ENCODE measurements around the gene SCNM1. TPM values are rescaled to one million over a fixed set of nuclear protein-coding genes. Genes with fewer than 3 reads are reported as not detected.

SCNM1 gene
- polyA plus RNA-seq, 3 donors = 74.9 to 110 (median 103) TPM

DNA sequence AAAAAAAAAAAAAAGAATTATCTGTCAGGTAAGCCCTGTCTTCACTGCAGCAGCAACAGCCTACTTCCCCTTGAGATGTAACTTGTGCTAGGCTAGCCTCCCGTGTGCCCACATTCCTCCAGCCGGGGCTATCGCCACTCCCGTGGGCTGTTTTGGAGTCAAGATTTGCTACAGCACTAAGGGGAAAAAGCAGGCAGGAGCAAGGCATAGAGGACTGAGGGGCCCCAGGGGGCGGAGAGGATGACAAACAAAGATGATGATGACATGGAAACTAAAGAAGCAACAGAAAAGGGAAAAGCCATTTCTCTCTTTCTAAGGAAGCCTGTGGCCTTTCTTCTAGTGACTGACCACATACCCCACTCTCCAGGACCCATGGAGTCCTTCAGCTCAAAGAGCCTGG, 7.6 kb upstream of the SCNM1 start:
- Mint-ChIP-seq H3K4me1 (peaks cover 62% of the 10 kb centered on the region), H3K27me3 (ENCODE audit: low read depth in 3 of 3) (peaks cover 0 to 7% (median 0%) of the 10 kb centered on the region in 3 donors), H3K9me3 (no peaks in the 10 kb centered on the region), H3K27ac (peak overlapping the region; percentile 86 to 96 (median 92)), H3K4me3 (peak overlapping the region; percentile 98), H3K36me3 (peaks cover 36 to 45% of the 10 kb centered on the region in 2 donors)
- Histone ChIP-seq H3K4me1 (ENCODE audit: control insufficient read depth in 1 of 2, insufficient read depth in 2 of 2, low read length in 2 of 2) (peaks cover 54 to 65% of the 10 kb centered on the region in 2 donors), H3K27ac (ENCODE audit: low read depth in 1 of 2, low read length in 2 of 2) (peak overlapping the region; percentile 60 to 79), H3K4me3 (replicated peaks in 1 of 3; ENCODE audit: low read depth in 2 of 3, low read length in 3 of 3) (peak overlapping the region; percentile 74 to 91 (median 91)), H3K9me3 (replicated peaks in 1 of 2; ENCODE audit: control insufficient read depth in 1 of 2, insufficient read depth in 1 of 2, low read length in 2 of 2) (no peaks in the 10 kb centered on the region), H3K27me3 (ENCODE audit: control insufficient read depth in 2 of 2, insufficient read depth in 2 of 2, low read length in 2 of 2) (no peaks in the 10 kb centered on the region), H3K79me2 (ENCODE audit: insufficient read depth, low read length) (peaks cover 66% of the 10 kb centered on the region), H4K20me1 (ENCODE audit: insufficient read depth, low read length) (peaks cover 67% of the 10 kb centered on the region), H2AFZ (ENCODE audit: insufficient read depth, low read depth, low read length, poor library complexity, severe bottlenecking) (peak overlapping the region; percentile 15), H3K4me2 (replicated peaks; ENCODE audit: extremely low read depth, low read length, poor library complexity, severe bottlenecking) (peak overlapping the region; percentile 88), H3K36me3 (replicated peaks in 1 of 2; ENCODE audit: control insufficient read depth in 1 of 2, insufficient read depth in 2 of 2, low read length in 2 of 2) (peaks cover 13 to 43% of the 10 kb centered on the region in 2 donors), H3K9ac (ENCODE audit: insufficient read depth, low read length, poor library complexity, severe bottlenecking) (peak overlapping the region; percentile 52)
- peak in 1 of 3 donors; percentile 37 for DNase-seq
- no peak for TF ChIP-seq CTCF (IDR thresholded peaks at IDR 0.05)
- intact Hi-C loops (cut with micrococcal nuclease) = loop anchor here in 1 of 2 donors (5.0 kb wide), 2 partner anchors 131 to 396 kb away; no protein-coding TSS in a partner anchor
- 0% methylated on average over 3 of the region's 5 CpGs for whole genome bisulfite sequencing (ENCODE audit: insufficient coverage)

GRCh38 chr1:151158751-151159251, 7.1 kb upstream of the SCNM1 start:
- Histone ChIP-seq H2AFZ (ENCODE audit: insufficient read depth, low read depth, low read length, poor library complexity, severe bottlenecking) (no peak overlapping the region), H4K20me1 (ENCODE audit: insufficient read depth, low read length) (peaks cover 72% of the 10 kb centered on the region), H3K4me1 (ENCODE audit: control insufficient read depth in 1 of 2, insufficient read depth in 2 of 2, low read length in 2 of 2) (peaks cover 54 to 65% of the 10 kb centered on the region in 2 donors), H3K9ac (ENCODE audit: insufficient read depth, low read length, poor library complexity, severe bottlenecking) (peak overlapping the region; percentile 52), H3K79me2 (ENCODE audit: insufficient read depth, low read length) (peaks cover 69% of the 10 kb centered on the region), H3K4me2 (replicated peaks; ENCODE audit: extremely low read depth, low read length, poor library complexity, severe bottlenecking) (peak overlapping the region; percentile 88), H3K27ac (ENCODE audit: low read depth in 1 of 2, low read length in 2 of 2) (peak overlapping the region; percentile 60 to 79), H3K9me3 (replicated peaks in 1 of 2; ENCODE audit: control insufficient read depth in 1 of 2, insufficient read depth in 1 of 2, low read length in 2 of 2) (no peaks in the 10 kb centered on the region), H3K4me3 (replicated peaks in 1 of 3; ENCODE audit: low read depth in 2 of 3, low read length in 3 of 3) (peak overlapping the region; percentile 74 to 91 (median 91)), H3K36me3 (replicated peaks in 1 of 2; ENCODE audit: control insufficient read depth in 1 of 2, insufficient read depth in 2 of 2, low read length in 2 of 2) (peaks cover 17 to 48% of the 10 kb centered on the region in 2 donors), H3K27me3 (ENCODE audit: control insufficient read depth in 2 of 2, insufficient read depth in 2 of 2, low read length in 2 of 2) (no peaks in the 10 kb centered on the region)
- H3K4me3 Mint-ChIP-seq = peak overlapping the region; percentile 98
- H3K9me3 Mint-ChIP-seq = no peaks in the 10 kb centered on the region
- TF ChIP-seq CTCF (IDR thresholded peaks at IDR 0.05) = no peak
- peaks cover 36 to 50% of the 10 kb centered on the region in 2 donors for H3K36me3 Mint-ChIP-seq
- peak overlapping the region; percentile 86 to 96 (median 92) for H3K27ac Mint-ChIP-seq
- peaks cover 0 to 7% (median 0%) of the 10 kb centered on the region in 3 donors for H3K27me3 Mint-ChIP-seq (ENCODE audit: low read depth in 3 of 3)
- intact Hi-C loops (cut with micrococcal nuclease) = loop anchor here in 1 of 2 donors (5.0 kb wide), 2 partner anchors 132 to 396 kb away; no protein-coding TSS in a partner anchor
- WGBS (ENCODE audit: insufficient coverage) = 69% methylated on average over 21 of the region's 22 CpGs
- H3K4me1 Mint-ChIP-seq = peaks cover 62% of the 10 kb centered on the region
- peak in 1 of 3 donors; percentile 34 for DNase-seq
